Endothelial cell of umbilical vein (primary cell): ENCODE data around the gene SMOC2. TPM values are rescaled to one million over a fixed set of nuclear protein-coding genes. Genes with fewer than 3 reads are reported as not detected.

Source experiments
- BruUV-seq: library from RNA; stranded (reverse); fragments of 400-500 nt; replicated peaks from 2 replicates; lab custom pipeline; 2021; lab: Mats Ljungman, UMichigan
- CTCF ChIA-PET: fragments of 300-600, 350-600 bp; sonication (Branson Sonifier 250); formaldehyde crosslinking; loops from one replicate; lab custom pipeline; 2021; ENCODE audit warnings: antibody characterized with exemption, inconsistent platforms; lab: Charles Lee
- POLR2A ChIA-PET: fragments of 300-600, 350-600 bp; sonication (Branson Sonifier 250); formaldehyde crosslinking; loops from one replicate; lab custom pipeline; 2021; ENCODE audit warnings: antibody characterized with exemption, inconsistent platforms; lab: Charles Lee
- DNase-seq: peaks from one replicate; pipeline ENCODE4 v3.0.0-alpha.2; 2011; ENCODE audit warnings: low read depth, low spot score
- FAIRE-seq: peaks from 2 replicates; lab custom pipeline; 2011; peaks lifted over from hg19 to GRCh38; lab: Jason Lieb, UNC
- H2AFZ ChIP-seq: 2 replicates; pipeline ENCODE4 v1.6.0; 2012; ENCODE audit warnings: low read depth, low read length, control low read depth, inconsistent platforms
- H3K27ac ChIP-seq: 2 replicates; pipeline ENCODE4 v1.5.1; 2011; ENCODE audit warnings: low read depth, mild to moderate bottlenecking, control low read depth, low read length, moderate library complexity; ENCODE audit not compliant: insufficient read depth
- H3K27me3 ChIP-seq, 2 experiments: 2 replicates each; pipeline versions ENCODE4 v1.6.0 to v1.6.1; 2011; ENCODE audit warnings: low read length in 2 of 2, mixed read lengths in 1 of 2; ENCODE audit not compliant: control insufficient read depth in 2 of 2, insufficient read depth in 2 of 2
- H3K36me3 ChIP-seq, 2 experiments: 2 replicates in 1 of 2; 3 replicates in 1 of 2; pipeline ENCODE4 v1.5.1; 2011; ENCODE audit warnings: low read length in 2 of 2, mild to moderate bottlenecking in 1 of 2, moderate library complexity in 1 of 2; ENCODE audit not compliant: control insufficient read depth in 2 of 2, insufficient read depth in 2 of 2; ENCODE audit errors: extremely low read depth in 1 of 2
- H3K4me1 ChIP-seq: 3 replicates; pipeline ENCODE4 v1.5.1; 2011; ENCODE audit warnings: mild to moderate bottlenecking, low read length; ENCODE audit not compliant: control insufficient read depth, insufficient read depth; ENCODE audit errors: extremely low read depth
- H3K4me2 ChIP-seq: 2 replicates; pipeline ENCODE4 v1.6.1; 2011; ENCODE audit warnings: low read length, control low read depth, mixed read lengths; ENCODE audit not compliant: insufficient read depth
- H3K4me3 ChIP-seq, 3 experiments: fragments of 200-600 bp in 1 of 3; sonication (generic), shearing (Covaris generic) in 1 of 3; replicated peaks in 1 of 3; 2 replicates each; pipeline ENCODE4 v1.5.1; 2011 to 2016; ENCODE audit warnings: control low read depth in 3 of 3, low read length in 3 of 3, mild to moderate bottlenecking in 2 of 3, inconsistent platforms in 1 of 3, low read depth in 1 of 3, moderate library complexity in 1 of 3; ENCODE audit not compliant: insufficient read depth in 1 of 3
- H3K79me2 ChIP-seq: 2 replicates; pipeline ENCODE4 v1.6.0; 2012; ENCODE audit warnings: low read length, inconsistent platforms; ENCODE audit not compliant: control insufficient read depth, insufficient read depth
- H3K9ac ChIP-seq: replicated peaks from 2 replicates; pipeline ENCODE3; 2011; ENCODE audit warnings: low read length, control low read depth; ENCODE audit not compliant: insufficient read depth; ENCODE audit errors: extremely low read depth
- H3K9me1 ChIP-seq: replicated peaks from 3 replicates; pipeline ENCODE4 v1.6.0; 2011; ENCODE audit warnings: mild to moderate bottlenecking, low read length; ENCODE audit not compliant: control insufficient read depth, insufficient read depth; ENCODE audit errors: extremely low read depth
- H3K9me3 ChIP-seq: replicated peaks from 2 replicates; pipeline ENCODE4 v1.5.1; 2012; ENCODE audit warnings: low read length, inconsistent platforms; ENCODE audit not compliant: control insufficient read depth, insufficient read depth
- H4K20me1 ChIP-seq: replicated peaks from 2 replicates; pipeline ENCODE3; 2011; ENCODE audit warnings: mild to moderate bottlenecking, low read length; ENCODE audit not compliant: control insufficient read depth, insufficient read depth; ENCODE audit errors: extremely low read depth
- CTCF ChIP-seq, 2 donors: IDR thresholded peaks; 1 replicate in 1 of 2; 2 replicates in 1 of 2; pipeline ENCODE4 v1.5.1; 2011; ENCODE audit warnings: low read length in 2 of 2, mild to moderate bottlenecking in 2 of 2, moderate library complexity in 2 of 2, control low read depth in 1 of 2, inconsistent platforms in 1 of 2, low read depth in 1 of 2; ENCODE audit not compliant: insufficient read depth in 1 of 2; ENCODE audit errors: extremely low read depth in 1 of 2
- EZH2 ChIP-seq: IDR thresholded peaks from 2 replicates; pipeline ENCODE4 v1.6.1; 2012; ENCODE audit warnings: borderline replicate concordance, low read depth, mild to moderate bottlenecking, moderate library complexity, low read length, inconsistent platforms; ENCODE audit not compliant: severe bottlenecking
- FOS ChIP-seq: IDR thresholded peaks from 2 replicates; pipeline ENCODE4 v1.6.1; 2011; ENCODE audit warnings: mild to moderate bottlenecking, low read length, moderate library complexity, borderline replicate concordance; ENCODE audit not compliant: insufficient read depth
- GATA2 ChIP-seq: IDR thresholded peaks from 2 replicates; pipeline ENCODE4 v1.7.0; 2011; ENCODE audit warnings: low read depth, mild to moderate bottlenecking, moderate library complexity, mixed read lengths, low read length; ENCODE audit not compliant: insufficient read length, insufficient read depth
- JUN ChIP-seq: IDR thresholded peaks from 2 replicates; pipeline ENCODE4 v1.6.1; 2011; ENCODE audit warnings: borderline replicate concordance, low read depth; ENCODE audit not compliant: insufficient read length, insufficient read depth
- MAX ChIP-seq: IDR thresholded peaks from 2 replicates; pipeline ENCODE4 v1.6.1; 2011; ENCODE audit not compliant: insufficient read depth, insufficient read length
- MYC ChIP-seq: IDR thresholded peaks from one replicate; pipeline ENCODE4 v1.6.1; 2011; ENCODE audit warnings: mild to moderate bottlenecking, low read depth, low read length
- POLR2A ChIP-seq: IDR thresholded peaks from 2 replicates; pipeline ENCODE4 v1.6.1; 2012; ENCODE audit warnings: low read depth, mild to moderate bottlenecking, control low read depth, low read length
- POLR2AphosphoS5 ChIP-seq: IDR thresholded peaks from 2 replicates; pipeline ENCODE4 v1.6.1; 2012; ENCODE audit warnings: low read depth, mild to moderate bottlenecking, control low read depth, low read length, moderate library complexity; ENCODE audit not compliant: insufficient read depth
- dilution Hi-C: fragments of 300-500 bp; cut with MboI; formaldehyde crosslinking; loops from one replicate; pipeline ENCODE4 v1.15.0; 2019; ENCODE audit warnings: low sequenced_read_pairs; ENCODE audit not compliant: extremely low pct_ligation_motif_present
- intact Hi-C: fragments of 100-400 bp; cut with micrococcal nuclease; formaldehyde crosslinking; loops from one replicate; pipeline ENCODE4 v1.10.0; 2022
- polyA plus RNA-seq, 4 experiments: library from polyadenylated mRNA; depleted of rRNA in 3 of 4; stranded (reverse) in 3 of 4; unstranded in 1 of 4; fragments of >200 nt; gene quantifications; 2 replicates each; pipeline versions ENCODE4 v1.2.1 to v1.2.3, GENCODE V29; 2011 to 2012; ENCODE audit warnings: missing spikeins in 1 of 4
- total RNA-seq: library from RNA; stranded (reverse); gene quantifications from 2 replicates; pipeline ENCODE4 v1.2.3, GENCODE V29; 2021

The SMOC2 gene
- total and polyA plus RNA-seq, 2 donors (not counting 3 experiments of a cell fraction or from before 2014, with no cell fraction given), result not detected

DNA sequence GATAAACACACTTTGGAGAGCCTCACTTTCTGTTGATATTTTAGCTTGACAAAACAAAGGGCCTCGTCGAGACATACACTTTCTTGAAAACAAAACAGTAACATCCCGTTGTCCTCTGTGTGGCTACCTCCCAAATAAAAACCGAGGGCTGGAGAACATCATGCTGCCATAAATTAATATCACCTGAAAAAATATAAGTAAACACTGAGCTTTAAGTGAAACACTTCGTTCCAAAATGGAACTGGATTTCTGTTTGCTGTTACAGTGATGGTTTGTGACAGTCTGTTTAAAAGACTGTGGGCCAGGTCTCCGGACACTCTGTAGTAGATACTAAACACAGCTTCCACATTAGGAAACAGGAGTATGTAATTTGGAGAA lies 187.2 kb downstream of the SMOC2 start:
- no peak overlapping the region for H3K27ac ChIP-seq
- no peak overlapping the region for H3K9ac ChIP-seq
- ChIA-PET POLR2A (no interaction called here), CTCF (no interaction called here)
- no peaks in the 10 kb centered on the region for H3K4me1 ChIP-seq
- H3K79me2 ChIP-seq, result no peaks in the 10 kb centered on the region
- FAIRE-seq (no peak), DNase-seq (no peak)
- dilution Hi-C loops, result no loop called here
- intact Hi-C loops, result no loop called here
- no TSS peak for BruUV-seq
- no peaks in the 10 kb centered on the region for H3K36me3 ChIP-seq
- H3K27me3 ChIP-seq, result no peaks in the 10 kb centered on the region
- no peak overlapping the region for H3K4me3 ChIP-seq
- TF ChIP-seq MYC, result no peak
- no peak for TF ChIP-seq POLR2A
- TF ChIP-seq EZH2, result no peak
- no peak for TF ChIP-seq MAX
- TF ChIP-seq JUN, result no peak
- no peak for TF ChIP-seq POLR2AphosphoS5
- no peak for TF ChIP-seq CTCF (IDR thresholded peaks at IDR 0.05; ENCODE audit: extremely low read depth in 1 of 2, insufficient read depth in 1 of 2, low read depth in 1 of 2, low read length in 2 of 2)
- TF ChIP-seq GATA2, result no peak
- no peak for TF ChIP-seq FOS
- H3K9me1 ChIP-seq, result no peaks in the 10 kb centered on the region
- peaks cover 5% of the 10 kb centered on the region for H3K9me3 ChIP-seq
- no peak overlapping the region for H2AFZ ChIP-seq
- H3K4me2 ChIP-seq, result no peak overlapping the region
- no peaks in the 10 kb centered on the region for H4K20me1 ChIP-seq
